ENCODE results near the gene HOXB3.

The HOXB3 gene

GRCh38 chr17:48597778-48598631 is 8.0 kb upstream of the HOXB3 start (continued):
- TF ChIP-seq PRDM6 (tag by site-specific recombination; IDR thresholded peaks at IDR 0.05), result peak; percentile 89
- peak; percentile 64; the same call in 1 of the 2 replicates for TF ChIP-seq KLF8 (tag by site-specific recombination; IDR thresholded peaks at IDR 0.05)
- TF ChIP-seq, protein P1, sequence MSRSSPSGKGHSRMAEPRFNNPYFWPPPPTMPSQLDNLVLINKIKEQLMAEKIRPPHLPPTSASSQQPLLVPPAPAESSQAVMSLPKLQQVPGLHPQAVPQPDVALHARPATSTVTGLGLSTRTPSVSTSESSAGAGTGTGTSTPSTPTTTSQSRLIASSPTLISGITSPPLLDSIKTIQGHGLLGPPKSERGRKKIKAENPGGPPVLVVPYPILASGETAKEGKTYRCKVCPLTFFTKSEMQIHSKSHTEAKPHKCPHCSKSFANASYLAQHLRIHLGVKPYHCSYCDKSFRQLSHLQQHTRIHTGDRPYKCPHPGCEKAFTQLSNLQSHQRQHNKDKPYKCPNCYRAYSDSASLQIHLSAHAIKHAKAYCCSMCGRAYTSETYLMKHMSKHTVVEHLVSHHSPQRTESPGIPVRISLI (tag by site-specific recombination; IDR thresholded peaks at IDR 0.05), result peak; percentile 65; the same call in 1 of the 2 replicates
- TF ChIP-seq, protein P2, sequence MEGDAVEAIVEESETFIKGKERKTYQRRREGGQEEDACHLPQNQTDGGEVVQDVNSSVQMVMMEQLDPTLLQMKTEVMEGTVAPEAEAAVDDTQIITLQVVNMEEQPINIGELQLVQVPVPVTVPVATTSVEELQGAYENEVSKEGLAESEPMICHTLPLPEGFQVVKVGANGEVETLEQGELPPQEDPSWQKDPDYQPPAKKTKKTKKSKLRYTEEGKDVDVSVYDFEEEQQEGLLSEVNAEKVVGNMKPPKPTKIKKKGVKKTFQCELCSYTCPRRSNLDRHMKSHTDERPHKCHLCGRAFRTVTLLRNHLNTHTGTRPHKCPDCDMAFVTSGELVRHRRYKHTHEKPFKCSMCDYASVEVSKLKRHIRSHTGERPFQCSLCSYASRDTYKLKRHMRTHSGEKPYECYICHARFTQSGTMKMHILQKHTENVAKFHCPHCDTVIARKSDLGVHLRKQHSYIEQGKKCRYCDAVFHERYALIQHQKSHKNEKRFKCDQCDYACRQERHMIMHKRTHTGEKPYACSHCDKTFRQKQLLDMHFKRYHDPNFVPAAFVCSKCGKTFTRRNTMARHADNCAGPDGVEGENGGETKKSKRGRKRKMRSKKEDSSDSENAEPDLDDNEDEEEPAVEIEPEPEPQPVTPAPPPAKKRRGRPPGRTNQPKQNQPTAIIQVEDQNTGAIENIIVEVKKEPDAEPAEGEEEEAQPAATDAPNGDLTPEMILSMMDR (tag by site-specific recombination; IDR thresholded peaks at IDR 0.05), result peak; percentile 57; the same call in 1 of the 2 replicates
- no peak for TF ChIP-seq ZNF423 (tag by site-specific recombination; IDR thresholded peaks at IDR 0.05)
- peak; percentile 73; the same call in 1 of the 2 replicates for TF ChIP-seq ZNF707 (tag by site-specific recombination; IDR thresholded peaks at IDR 0.05)
- TF ChIP-seq KLF1 (tag by site-specific recombination; IDR thresholded peaks at IDR 0.05), result peak; percentile 27; the same call in 1 of the 2 replicates
- 0 out of 2 replicates have a peak, but pooled peaks have one; percentile 2 for TF ChIP-seq GLI2 (tag by site-specific recombination; IDR thresholded peaks at IDR 0.05; ENCODE audit: borderline replicate concordance, low read depth)
- TF ChIP-seq ZNF211 (tag by site-specific recombination; IDR thresholded peaks at IDR 0.05; ENCODE audit: low read depth), result no peak
- peak; percentile 21; the same call in 1 of the 2 replicates for TF ChIP-seq KLF7 (tag by site-specific recombination; IDR thresholded peaks at IDR 0.05; ENCODE audit: borderline replicate concordance)
- TF ChIP-seq KLF16 (tag by site-specific recombination; IDR thresholded peaks at IDR 0.05), result no peak
- TF ChIP-seq ZNF501 (tag by site-specific recombination; IDR thresholded peaks at IDR 0.05), result no peak
- no peak for TF ChIP-seq TCF7L2 (IDR thresholded peaks at IDR 0.05; ENCODE audit: borderline replicate concordance, low read depth, low read length)
- TF ChIP-seq TRIM28 (IDR thresholded peaks at IDR 0.05; ENCODE audit: borderline replicate concordance, low read length), result peak; percentile 75
- TF ChIP-seq ZNF433 (tag by site-specific recombination; IDR thresholded peaks at IDR 0.05; ENCODE audit: low read depth), result no peak
- no peak for TF ChIP-seq ZNF571 (tag by site-specific recombination; IDR thresholded peaks at IDR 0.05)
- peak; percentile 55 for TF ChIP-seq SP7 (tag by site-specific recombination; IDR thresholded peaks at IDR 0.05)
- 0 out of 2 replicates have a peak, but pooled peaks have one; percentile 31 for TF ChIP-seq SP3 (tag by site-specific recombination; IDR thresholded peaks at IDR 0.05)
- no peak for TF ChIP-seq BCL11B (tag by site-specific recombination; IDR thresholded peaks at IDR 0.05; ENCODE audit: low read depth)
- TF ChIP-seq, protein P3, sequence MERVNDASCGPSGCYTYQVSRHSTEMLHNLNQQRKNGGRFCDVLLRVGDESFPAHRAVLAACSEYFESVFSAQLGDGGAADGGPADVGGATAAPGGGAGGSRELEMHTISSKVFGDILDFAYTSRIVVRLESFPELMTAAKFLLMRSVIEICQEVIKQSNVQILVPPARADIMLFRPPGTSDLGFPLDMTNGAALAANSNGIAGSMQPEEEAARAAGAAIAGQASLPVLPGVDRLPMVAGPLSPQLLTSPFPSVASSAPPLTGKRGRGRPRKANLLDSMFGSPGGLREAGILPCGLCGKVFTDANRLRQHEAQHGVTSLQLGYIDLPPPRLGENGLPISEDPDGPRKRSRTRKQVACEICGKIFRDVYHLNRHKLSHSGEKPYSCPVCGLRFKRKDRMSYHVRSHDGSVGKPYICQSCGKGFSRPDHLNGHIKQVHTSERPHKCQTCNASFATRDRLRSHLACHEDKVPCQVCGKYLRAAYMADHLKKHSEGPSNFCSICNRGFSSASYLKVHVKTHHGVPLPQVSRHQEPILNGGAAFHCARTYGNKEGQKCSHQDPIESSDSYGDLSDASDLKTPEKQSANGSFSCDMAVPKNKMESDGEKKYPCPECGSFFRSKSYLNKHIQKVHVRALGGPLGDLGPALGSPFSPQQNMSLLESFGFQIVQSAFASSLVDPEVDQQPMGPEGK (tag by site-specific recombination; IDR thresholded peaks at IDR 0.05), result peak; percentile 63
- TF ChIP-seq GLI4 (tag by site-specific recombination; IDR thresholded peaks at IDR 0.05), result peak; percentile 61; the same call in 1 of the 2 replicates
- TF ChIP-seq ZFP69B (tag by site-specific recombination; IDR thresholded peaks at IDR 0.05), result peak; percentile 49; the same call in 1 of the 2 replicates
- no peak for TF ChIP-seq ZNF514 (tag by site-specific recombination; IDR thresholded peaks at IDR 0.05)
- TF ChIP-seq, protein P4, sequence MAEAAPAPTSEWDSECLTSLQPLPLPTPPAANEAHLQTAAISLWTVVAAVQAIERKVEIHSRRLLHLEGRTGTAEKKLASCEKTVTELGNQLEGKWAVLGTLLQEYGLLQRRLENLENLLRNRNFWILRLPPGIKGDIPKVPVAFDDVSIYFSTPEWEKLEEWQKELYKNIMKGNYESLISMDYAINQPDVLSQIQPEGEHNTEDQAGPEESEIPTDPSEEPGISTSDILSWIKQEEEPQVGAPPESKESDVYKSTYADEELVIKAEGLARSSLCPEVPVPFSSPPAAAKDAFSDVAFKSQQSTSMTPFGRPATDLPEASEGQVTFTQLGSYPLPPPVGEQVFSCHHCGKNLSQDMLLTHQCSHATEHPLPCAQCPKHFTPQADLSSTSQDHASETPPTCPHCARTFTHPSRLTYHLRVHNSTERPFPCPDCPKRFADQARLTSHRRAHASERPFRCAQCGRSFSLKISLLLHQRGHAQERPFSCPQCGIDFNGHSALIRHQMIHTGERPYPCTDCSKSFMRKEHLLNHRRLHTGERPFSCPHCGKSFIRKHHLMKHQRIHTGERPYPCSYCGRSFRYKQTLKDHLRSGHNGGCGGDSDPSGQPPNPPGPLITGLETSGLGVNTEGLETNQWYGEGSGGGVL (tag by site-specific recombination; IDR thresholded peaks at IDR 0.05), result peak; percentile 40; the same call in 1 of the 2 replicates
- TF ChIP-seq ZNF341 (tag by site-specific recombination; IDR thresholded peaks at IDR 0.05; ENCODE audit: low read depth), result peak; percentile 98
- TF ChIP-seq, protein P5, sequence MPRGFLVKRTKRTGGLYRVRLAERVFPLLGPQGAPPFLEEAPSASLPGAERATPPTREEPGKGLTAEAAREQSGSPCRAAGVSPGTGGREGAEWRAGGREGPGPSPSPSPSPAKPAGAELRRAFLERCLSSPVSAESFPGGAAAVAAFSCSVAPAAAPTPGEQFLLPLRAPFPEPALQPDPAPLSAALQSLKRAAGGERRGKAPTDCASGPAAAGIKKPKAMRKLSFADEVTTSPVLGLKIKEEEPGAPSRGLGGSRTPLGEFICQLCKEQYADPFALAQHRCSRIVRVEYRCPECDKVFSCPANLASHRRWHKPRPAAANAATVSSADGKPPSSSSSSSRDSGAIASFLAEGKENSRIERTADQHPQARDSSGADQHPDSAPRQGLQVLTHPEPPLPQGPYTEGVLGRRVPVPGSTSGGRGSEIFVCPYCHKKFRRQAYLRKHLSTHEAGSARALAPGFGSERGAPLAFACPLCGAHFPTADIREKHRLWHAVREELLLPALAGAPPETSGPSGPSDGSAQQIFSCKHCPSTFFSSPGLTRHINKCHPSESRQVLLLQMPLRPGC (tag by site-specific recombination; IDR thresholded peaks at IDR 0.05), result 0 out of 2 replicates have a peak, but pooled peaks have one; percentile 42
- TF ChIP-seq ZNF658 (tag by site-specific recombination; IDR thresholded peaks at IDR 0.05), result no peak
- TF ChIP-seq ZBTB6 (tag by site-specific recombination; IDR thresholded peaks at IDR 0.05), result no peak

Data from HEK293 (cell line).